ENCODE data around the gene SF1.

DNA sequence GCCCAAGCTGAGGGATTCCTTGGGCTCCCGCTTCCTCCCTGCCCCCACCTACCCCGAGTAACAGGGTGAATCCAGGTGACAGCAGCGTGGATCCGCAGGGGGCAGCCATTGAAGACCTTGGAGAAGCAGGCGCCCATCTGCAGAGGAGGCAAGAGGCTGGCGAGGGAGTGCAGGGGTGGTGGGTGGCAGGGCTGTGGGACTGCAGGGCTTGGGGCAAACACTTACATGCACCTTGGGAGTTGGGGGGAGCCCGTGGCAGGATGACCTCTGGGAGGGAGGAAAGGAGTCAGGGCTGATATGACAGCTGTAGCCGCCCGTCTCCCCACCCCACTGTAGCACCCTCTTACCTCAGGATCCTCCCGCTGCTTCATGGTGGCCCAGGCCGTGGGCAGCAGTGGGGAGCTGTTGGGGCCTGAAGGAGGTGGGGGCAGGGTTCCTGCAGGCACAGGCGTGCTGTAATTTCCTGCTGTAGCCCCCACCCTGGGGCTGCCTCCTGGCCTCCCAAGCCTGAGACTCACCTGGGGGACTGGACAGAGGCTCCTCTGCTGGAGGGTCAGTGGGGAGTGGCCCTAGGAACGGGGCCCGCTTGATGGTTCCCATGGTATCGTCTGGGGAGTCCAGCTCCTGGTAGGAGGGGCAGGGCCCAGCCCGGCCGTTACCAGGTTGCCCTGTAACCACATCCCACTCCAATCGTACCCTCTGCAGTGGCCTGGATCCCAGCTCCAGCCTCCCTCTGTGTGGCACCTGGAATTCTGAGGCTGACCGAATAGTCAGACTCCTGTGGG lies 18.6 kb upstream of the SF1 start:
- TF ChIP-seq, protein P1, sequence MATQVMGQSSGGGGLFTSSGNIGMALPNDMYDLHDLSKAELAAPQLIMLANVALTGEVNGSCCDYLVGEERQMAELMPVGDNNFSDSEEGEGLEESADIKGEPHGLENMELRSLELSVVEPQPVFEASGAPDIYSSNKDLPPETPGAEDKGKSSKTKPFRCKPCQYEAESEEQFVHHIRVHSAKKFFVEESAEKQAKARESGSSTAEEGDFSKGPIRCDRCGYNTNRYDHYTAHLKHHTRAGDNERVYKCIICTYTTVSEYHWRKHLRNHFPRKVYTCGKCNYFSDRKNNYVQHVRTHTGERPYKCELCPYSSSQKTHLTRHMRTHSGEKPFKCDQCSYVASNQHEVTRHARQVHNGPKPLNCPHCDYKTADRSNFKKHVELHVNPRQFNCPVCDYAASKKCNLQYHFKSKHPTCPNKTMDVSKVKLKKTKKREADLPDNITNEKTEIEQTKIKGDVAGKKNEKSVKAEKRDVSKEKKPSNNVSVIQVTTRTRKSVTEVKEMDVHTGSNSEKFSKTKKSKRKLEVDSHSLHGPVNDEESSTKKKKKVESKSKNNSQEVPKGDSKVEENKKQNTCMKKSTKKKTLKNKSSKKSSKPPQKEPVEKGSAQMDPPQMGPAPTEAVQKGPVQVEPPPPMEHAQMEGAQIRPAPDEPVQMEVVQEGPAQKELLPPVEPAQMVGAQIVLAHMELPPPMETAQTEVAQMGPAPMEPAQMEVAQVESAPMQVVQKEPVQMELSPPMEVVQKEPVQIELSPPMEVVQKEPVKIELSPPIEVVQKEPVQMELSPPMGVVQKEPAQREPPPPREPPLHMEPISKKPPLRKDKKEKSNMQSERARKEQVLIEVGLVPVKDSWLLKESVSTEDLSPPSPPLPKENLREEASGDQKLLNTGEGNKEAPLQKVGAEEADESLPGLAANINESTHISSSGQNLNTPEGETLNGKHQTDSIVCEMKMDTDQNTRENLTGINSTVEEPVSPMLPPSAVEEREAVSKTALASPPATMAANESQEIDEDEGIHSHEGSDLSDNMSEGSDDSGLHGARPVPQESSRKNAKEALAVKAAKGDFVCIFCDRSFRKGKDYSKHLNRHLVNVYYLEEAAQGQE (IDR thresholded peaks at IDR 0.05; ENCODE audit: insufficient replicate concordance, low read depth), result no peak
- TF ChIP-seq, protein P2, sequence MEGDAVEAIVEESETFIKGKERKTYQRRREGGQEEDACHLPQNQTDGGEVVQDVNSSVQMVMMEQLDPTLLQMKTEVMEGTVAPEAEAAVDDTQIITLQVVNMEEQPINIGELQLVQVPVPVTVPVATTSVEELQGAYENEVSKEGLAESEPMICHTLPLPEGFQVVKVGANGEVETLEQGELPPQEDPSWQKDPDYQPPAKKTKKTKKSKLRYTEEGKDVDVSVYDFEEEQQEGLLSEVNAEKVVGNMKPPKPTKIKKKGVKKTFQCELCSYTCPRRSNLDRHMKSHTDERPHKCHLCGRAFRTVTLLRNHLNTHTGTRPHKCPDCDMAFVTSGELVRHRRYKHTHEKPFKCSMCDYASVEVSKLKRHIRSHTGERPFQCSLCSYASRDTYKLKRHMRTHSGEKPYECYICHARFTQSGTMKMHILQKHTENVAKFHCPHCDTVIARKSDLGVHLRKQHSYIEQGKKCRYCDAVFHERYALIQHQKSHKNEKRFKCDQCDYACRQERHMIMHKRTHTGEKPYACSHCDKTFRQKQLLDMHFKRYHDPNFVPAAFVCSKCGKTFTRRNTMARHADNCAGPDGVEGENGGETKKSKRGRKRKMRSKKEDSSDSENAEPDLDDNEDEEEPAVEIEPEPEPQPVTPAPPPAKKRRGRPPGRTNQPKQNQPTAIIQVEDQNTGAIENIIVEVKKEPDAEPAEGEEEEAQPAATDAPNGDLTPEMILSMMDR (IDR thresholded peaks at IDR 0.05; ENCODE audit: insufficient read depth, low read length), result no peak
- TF ChIP-seq POLR2AphosphoS5 (IDR thresholded peaks at IDR 0.05; ENCODE audit: low read depth) (no peak), GABPA (IDR thresholded peaks at IDR 0.05; ENCODE audit: low read depth) (no peak), SPI1 (IDR thresholded peaks at IDR 0.05; ENCODE audit: borderline replicate concordance, low read depth) (no peak)

All from HL-60 (cell line).